Testis (tissue), 2 donors: Measurements from ENCODE around the gene SLF2.

Source experiments
- CTCF ChIP-seq, 3 experiments: fragments of 450-650 bp in 2 of 3; fragments of 200-600 bp in 1 of 3; sonication (generic) in 1 of 3; IDR thresholded peaks; one replicate each; pipeline ENCODE4 v1.5.1; 2016 to 2019; ENCODE audit warnings: antibody characterized with exemption in 3 of 3, mild to moderate bottlenecking in 2 of 3, moderate library complexity in 1 of 3
- POLR2A ChIP-seq: fragments of 450-650 bp; IDR thresholded peaks from one replicate; pipeline ENCODE4 v1.6.1; 2017; ENCODE audit warnings: antibody characterized with exemption, mild to moderate bottlenecking, moderate library complexity

GRCh38 chr10:100968863-100969186 is 56.1 kb downstream of the SLF2 start:
- no peak for TF ChIP-seq CTCF (IDR thresholded peaks at IDR 0.05)
- no peak for TF ChIP-seq POLR2A
